ENCODE results near the gene UBL7. TPM values are rescaled to one million over a fixed set of nuclear protein-coding genes. Genes with fewer than 3 reads are reported as not detected.
"Not testable (repeated sequence)": the region's sequence is repeated elsewhere in the genome, so short reads cannot be mapped to it uniquely, and the experiment has no call there.

UBL7 gene
- total RNA-seq, 1 donor from 2014 or later, result 47.4 TPM

- no peak for DNase-seq (ENCODE audit: extremely low read depth, low read depth, low spot score)
These were observed 3.9 kb upstream of the UBL7 start for GRCh38 chr15:74464897-74465296.

- DNase-seq (ENCODE audit: extremely low read depth, low read depth, low spot score), result no peak
These were observed 3.3 kb upstream of the UBL7 start for GRCh38 chr15:74464216-74464615.

- no peak for DNase-seq (ENCODE audit: extremely low read depth, low read depth, low spot score)
These were observed 2.7 kb upstream of the UBL7 start for GRCh38 chr15:74463634-74464033.

- no peak for DNase-seq (ENCODE audit: extremely low read depth, low read depth, low spot score)
These were observed 1.0 kb upstream of the UBL7 start for GRCh38 chr15:74461847-74462511.

- no peak for DNase-seq (ENCODE audit: extremely low read depth, low read depth, low spot score)
These were observed 662 bp downstream of the UBL7 start for GRCh38 chr15:74460298-74460697.

GRCh38 chr15:74459798-74460197, 1.2 kb downstream of the UBL7 start:
- DNase-seq (ENCODE audit: extremely low read depth, low read depth, low spot score), result not testable (repeated sequence)

GRCh38 chr15:74458473-74458872, 2.5 kb downstream of the UBL7 start:
- no peak for DNase-seq (ENCODE audit: extremely low read depth, low read depth, low spot score)

GRCh38 chr15:74457036-74457435, 3.9 kb downstream of the UBL7 start:
- DNase-seq (ENCODE audit: extremely low read depth, low read depth, low spot score), result not testable (repeated sequence)

- DNase-seq (ENCODE audit: extremely low read depth, low read depth, low spot score), result no peak
These were observed 6.0 kb downstream of the UBL7 start for GRCh38 chr15:74454764-74455500.

GRCh38 chr15:74453925-74454763, 6.8 kb downstream of the UBL7 start:
- no peak for DNase-seq (ENCODE audit: extremely low read depth, low read depth, low spot score)

GRCh38 chr15:74451861-74452835, 8.8 kb downstream of the UBL7 start:
- no peak for DNase-seq (ENCODE audit: extremely low read depth, low read depth, low spot score)

- no peak for DNase-seq (ENCODE audit: extremely low read depth, low read depth, low spot score)
These were observed 9.6 kb downstream of the UBL7 start for GRCh38 chr15:74451322-74451721.

GRCh38 chr15:74449643-74450205, 11.2 kb downstream of the UBL7 start:
- DNase-seq (ENCODE audit: extremely low read depth, low read depth, low spot score), result no peak

- no peak for DNase-seq (ENCODE audit: extremely low read depth, low read depth, low spot score)
These were observed 11.9 kb downstream of the UBL7 start for GRCh38 chr15:74449095-74449494.

GRCh38 chr15:74445816-74446763, 14.9 kb downstream of the UBL7 start:
- no peak for DNase-seq (ENCODE audit: extremely low read depth, low read depth, low spot score)

- no peak for DNase-seq (ENCODE audit: extremely low read depth, low read depth, low spot score)
These were observed 16.6 kb downstream of the UBL7 start for GRCh38 chr15:74444106-74445062.

GRCh38 chr15:74443100-74443909, 17.7 kb downstream of the UBL7 start:
- no peak for DNase-seq (ENCODE audit: extremely low read depth, low read depth, low spot score)
